ENCODE measurements around the gene NHLRC1. TPM values are rescaled to one million over a fixed set of nuclear protein-coding genes. Genes with fewer than 3 reads are reported as not detected.

Gene NHLRC1
- total and polyA plus RNA-seq, 2 of the 13 experiments (the other 11 are each of a cell fraction or from before 2014, with no cell fraction given), result 0.04 to 0.11 TPM

DNA sequence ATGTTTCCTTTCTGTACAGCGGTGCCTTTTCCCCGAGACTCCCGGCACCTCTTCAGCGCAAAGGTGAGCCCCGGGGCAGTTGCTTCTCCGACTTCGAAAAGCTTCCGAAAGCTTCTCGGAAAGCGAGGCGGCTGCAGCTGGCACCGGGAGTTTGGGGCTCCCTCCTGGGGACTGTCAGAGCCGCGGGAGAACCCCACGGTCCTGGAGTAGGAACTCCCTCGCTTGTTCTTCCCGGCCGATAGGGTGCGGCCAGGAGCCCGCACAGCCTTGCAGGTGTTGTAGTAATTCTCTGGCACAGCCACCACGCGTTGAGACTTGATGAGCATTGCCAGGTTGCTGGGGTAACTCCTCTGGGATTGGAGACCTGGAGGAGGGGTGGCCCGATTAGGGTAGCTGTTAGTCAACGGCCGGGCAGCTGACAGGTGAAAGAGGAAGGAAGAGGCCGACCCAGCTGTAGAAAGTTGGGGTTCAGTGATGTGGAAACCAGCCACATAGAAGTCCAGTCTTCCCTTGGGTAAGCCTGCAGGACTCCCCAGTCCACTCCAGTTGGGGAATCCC is 33.5 kb upstream of the NHLRC1 start (continued):
- TF ChIP-seq KIAA2018 (CRISPR knock-in tag; IDR thresholded peaks at IDR 0.05; ENCODE audit: borderline replicate concordance) (no peak), ZBTB21 (CRISPR knock-in tag; IDR thresholded peaks at IDR 0.05) (no peak), ZNF234 (CRISPR knock-in tag; conservative IDR thresholded peaks at IDR 0.05) (no peak), PHF5A (CRISPR knock-in tag; IDR thresholded peaks at IDR 0.05; ENCODE audit: low read depth, unreplicated experiment) (no peak), SP1 (IDR thresholded peaks at IDR 0.05) (no peak), SP1 (CRISPR knock-in tag; IDR thresholded peaks at IDR 0.05) (no peak), ZNF33B (CRISPR knock-in tag; IDR thresholded peaks at IDR 0.05) (peak; percentile 19; the same call in 1 of the 2 replicates), SMC3 (IDR thresholded peaks at IDR 0.05; ENCODE audit: low read length) (no peak), SRSF9 (IDR thresholded peaks at IDR 0.05; ENCODE audit: borderline replicate concordance, insufficient read depth, low read depth, low read length, poor library complexity, severe bottlenecking) (no peak), MAFF (IDR thresholded peaks at IDR 0.05; ENCODE audit: low read depth, low read length) (no peak), TGIF2 (CRISPR knock-in tag; IDR thresholded peaks at IDR 0.05) (no peak), ZNF383 (CRISPR knock-in tag; IDR thresholded peaks at IDR 0.05; ENCODE audit: borderline replicate concordance) (no peak), MEIS2 (CRISPR knock-in tag; IDR thresholded peaks at IDR 0.05) (no peak; the same call in 1 of the 2 replicates), ZBTB20 (CRISPR knock-in tag; IDR thresholded peaks at IDR 0.05; ENCODE audit: borderline replicate concordance, low read depth) (no peak), MTF1 (CRISPR knock-in tag; IDR thresholded peaks at IDR 0.05) (no peak), ZNF644 (CRISPR knock-in tag; IDR thresholded peaks at IDR 0.05; ENCODE audit: low read depth) (peak; percentile 61), ZNF556 (CRISPR knock-in tag; IDR thresholded peaks at IDR 0.05; ENCODE audit: borderline replicate concordance) (0 out of 2 replicates have a peak, but pooled peaks have one; percentile 12), E2F2 (CRISPR knock-in tag; IDR thresholded peaks at IDR 0.05; ENCODE audit: borderline replicate concordance) (0 out of 2 replicates have a peak, but pooled peaks have one; percentile 3), PPARG (CRISPR knock-in tag; conservative IDR thresholded peaks at IDR 0.05) (no peak), IKZF4 (CRISPR knock-in tag; IDR thresholded peaks at IDR 0.05; ENCODE audit: borderline replicate concordance, low read depth, not compliant biosample characterization) (no peak)
- TF ChIP-seq, protein P1, sequence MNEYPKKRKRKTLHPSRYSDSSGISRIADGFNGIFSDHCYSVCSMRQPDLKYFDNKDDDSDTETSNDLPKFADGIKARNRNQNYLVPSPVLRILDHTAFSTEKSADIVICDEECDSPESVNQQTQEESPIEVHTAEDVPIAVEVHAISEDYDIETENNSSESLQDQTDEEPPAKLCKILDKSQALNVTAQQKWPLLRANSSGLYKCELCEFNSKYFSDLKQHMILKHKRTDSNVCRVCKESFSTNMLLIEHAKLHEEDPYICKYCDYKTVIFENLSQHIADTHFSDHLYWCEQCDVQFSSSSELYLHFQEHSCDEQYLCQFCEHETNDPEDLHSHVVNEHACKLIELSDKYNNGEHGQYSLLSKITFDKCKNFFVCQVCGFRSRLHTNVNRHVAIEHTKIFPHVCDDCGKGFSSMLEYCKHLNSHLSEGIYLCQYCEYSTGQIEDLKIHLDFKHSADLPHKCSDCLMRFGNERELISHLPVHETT (CRISPR knock-in tag; conservative IDR thresholded peaks at IDR 0.05), result no peak
